Measurements from ENCODE around the gene TMA7. TPM values are rescaled to one million over a fixed set of nuclear protein-coding genes. Genes with fewer than 3 reads are reported as not detected.

Gene TMA7
- total and polyA plus RNA-seq, 2 of the 13 experiments (the other 11 are each of a cell fraction or from before 2014, with no cell fraction given): 100 to 486 TPM

DNA sequence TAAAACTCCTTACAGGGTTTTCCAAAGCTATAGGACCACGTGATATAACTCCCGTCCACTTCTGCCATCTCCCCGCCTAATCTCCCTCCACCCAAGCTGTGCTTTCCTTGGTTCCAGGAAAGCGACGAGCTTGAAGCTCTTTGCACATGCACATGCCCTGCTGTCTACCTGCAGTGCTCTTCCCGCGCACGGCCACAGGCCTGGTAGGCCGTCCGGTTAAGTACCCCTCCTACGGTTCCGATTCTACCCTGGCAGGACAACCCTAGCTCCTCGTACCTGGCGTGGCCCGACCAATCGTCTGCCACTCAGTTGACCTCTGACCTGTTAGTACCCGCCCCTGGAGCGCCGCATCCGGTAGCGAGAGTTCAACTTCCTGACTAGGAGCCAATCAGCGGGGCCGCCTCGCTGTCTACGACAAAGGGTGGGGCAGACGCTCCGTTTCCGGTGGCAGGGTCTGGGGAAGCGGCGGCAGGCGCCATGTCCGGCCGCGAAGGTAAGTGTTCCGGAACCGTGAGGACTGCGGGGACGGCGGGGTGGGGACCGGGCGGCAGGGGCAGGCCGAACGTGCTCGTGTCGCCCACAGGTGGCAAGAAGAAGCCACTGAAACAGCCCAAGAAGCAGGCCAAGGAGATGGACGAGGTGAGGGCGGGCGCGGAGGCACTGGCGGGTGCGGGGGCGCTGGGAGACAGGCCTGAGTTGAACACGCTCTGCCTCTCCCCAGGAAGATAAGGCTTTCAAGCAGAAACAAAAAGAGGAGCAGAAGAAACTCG lies at the start of gene TMA7, which contains the start of gene CCDC51 (continued):
- TF ChIP-seq KLF15 (CRISPR knock-in tag; IDR thresholded peaks at IDR 0.05; ENCODE audit: borderline replicate concordance) (peak; percentile 65; the same call in 1 of the 2 replicates), HMGA1 (CRISPR knock-in tag; conservative IDR thresholded peaks at IDR 0.05) (no peak), SNAPC4 (CRISPR knock-in tag; IDR thresholded peaks at IDR 0.05) (peak; percentile 36; the same call in 1 of the 2 replicates), JUNB (CRISPR knock-in tag; IDR thresholded peaks at IDR 0.05; ENCODE audit: borderline replicate concordance) (no peak; the same call in 1 of the 2 replicates), THAP11 (CRISPR knock-in tag; IDR thresholded peaks at IDR 0.05) (peak; percentile 94), NR1H2 (CRISPR knock-in tag; IDR thresholded peaks at IDR 0.05; ENCODE audit: borderline replicate concordance, low read depth) (no peak), JUND (CRISPR knock-in tag; IDR thresholded peaks at IDR 0.05) (no peak), CEBPB (IDR thresholded peaks at IDR 0.05; ENCODE audit: borderline replicate concordance, low read depth, low read length) (no peak), NFE2L2 (IDR thresholded peaks at IDR 0.05; ENCODE audit: low read length) (no peak), YEATS2 (CRISPR knock-in tag; IDR thresholded peaks at IDR 0.05; ENCODE audit: borderline replicate concordance) (peak; percentile 89)
- TF ChIP-seq, protein P1, sequence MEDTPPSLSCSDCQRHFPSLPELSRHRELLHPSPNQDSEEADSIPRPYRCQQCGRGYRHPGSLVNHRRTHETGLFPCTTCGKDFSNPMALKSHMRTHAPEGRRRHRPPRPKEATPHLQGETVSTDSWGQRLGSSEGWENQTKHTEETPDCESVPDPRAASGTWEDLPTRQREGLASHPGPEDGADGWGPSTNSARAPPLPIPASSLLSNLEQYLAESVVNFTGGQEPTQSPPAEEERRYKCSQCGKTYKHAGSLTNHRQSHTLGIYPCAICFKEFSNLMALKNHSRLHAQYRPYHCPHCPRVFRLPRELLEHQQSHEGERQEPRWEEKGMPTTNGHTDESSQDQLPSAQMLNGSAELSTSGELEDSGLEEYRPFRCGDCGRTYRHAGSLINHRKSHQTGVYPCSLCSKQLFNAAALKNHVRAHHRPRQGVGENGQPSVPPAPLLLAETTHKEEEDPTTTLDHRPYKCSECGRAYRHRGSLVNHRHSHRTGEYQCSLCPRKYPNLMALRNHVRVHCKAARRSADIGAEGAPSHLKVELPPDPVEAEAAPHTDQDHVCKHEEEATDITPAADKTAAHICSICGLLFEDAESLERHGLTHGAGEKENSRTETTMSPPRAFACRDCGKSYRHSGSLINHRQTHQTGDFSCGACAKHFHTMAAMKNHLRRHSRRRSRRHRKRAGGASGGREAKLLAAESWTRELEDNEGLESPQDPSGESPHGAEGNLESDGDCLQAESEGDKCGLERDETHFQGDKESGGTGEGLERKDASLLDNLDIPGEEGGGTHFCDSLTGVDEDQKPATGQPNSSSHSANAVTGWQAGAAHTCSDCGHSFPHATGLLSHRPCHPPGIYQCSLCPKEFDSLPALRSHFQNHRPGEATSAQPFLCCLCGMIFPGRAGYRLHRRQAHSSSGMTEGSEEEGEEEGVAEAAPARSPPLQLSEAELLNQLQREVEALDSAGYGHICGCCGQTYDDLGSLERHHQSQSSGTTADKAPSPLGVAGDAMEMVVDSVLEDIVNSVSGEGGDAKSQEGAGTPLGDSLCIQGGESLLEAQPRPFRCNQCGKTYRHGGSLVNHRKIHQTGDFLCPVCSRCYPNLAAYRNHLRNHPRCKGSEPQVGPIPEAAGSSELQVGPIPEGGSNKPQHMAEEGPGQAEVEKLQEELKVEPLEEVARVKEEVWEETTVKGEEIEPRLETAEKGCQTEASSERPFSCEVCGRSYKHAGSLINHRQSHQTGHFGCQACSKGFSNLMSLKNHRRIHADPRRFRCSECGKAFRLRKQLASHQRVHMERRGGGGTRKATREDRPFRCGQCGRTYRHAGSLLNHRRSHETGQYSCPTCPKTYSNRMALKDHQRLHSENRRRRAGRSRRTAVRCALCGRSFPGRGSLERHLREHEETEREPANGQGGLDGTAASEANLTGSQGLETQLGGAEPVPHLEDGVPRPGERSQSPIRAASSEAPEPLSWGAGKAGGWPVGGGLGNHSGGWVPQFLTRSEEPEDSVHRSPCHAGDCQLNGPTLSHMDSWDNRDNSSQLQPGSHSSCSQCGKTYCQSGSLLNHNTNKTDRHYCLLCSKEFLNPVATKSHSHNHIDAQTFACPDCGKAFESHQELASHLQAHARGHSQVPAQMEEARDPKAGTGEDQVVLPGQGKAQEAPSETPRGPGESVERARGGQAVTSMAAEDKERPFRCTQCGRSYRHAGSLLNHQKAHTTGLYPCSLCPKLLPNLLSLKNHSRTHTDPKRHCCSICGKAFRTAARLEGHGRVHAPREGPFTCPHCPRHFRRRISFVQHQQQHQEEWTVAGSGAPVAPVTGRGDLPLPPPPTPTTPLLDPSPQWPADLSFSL (CRISPR knock-in tag; IDR thresholded peaks at IDR 0.05): no peak
- TF ChIP-seq, protein P2, sequence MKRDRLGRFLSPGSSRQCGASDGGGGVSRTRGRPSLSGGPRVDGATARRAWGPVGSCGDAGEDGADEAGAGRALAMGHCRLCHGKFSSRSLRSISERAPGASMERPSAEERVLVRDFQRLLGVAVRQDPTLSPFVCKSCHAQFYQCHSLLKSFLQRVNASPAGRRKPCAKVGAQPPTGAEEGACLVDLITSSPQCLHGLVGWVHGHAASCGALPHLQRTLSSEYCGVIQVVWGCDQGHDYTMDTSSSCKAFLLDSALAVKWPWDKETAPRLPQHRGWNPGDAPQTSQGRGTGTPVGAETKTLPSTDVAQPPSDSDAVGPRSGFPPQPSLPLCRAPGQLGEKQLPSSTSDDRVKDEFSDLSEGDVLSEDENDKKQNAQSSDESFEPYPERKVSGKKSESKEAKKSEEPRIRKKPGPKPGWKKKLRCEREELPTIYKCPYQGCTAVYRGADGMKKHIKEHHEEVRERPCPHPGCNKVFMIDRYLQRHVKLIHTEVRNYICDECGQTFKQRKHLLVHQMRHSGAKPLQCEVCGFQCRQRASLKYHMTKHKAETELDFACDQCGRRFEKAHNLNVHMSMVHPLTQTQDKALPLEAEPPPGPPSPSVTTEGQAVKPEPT (CRISPR knock-in tag; IDR thresholded peaks at IDR 0.05; ENCODE audit: low read depth): no peak
- TF ChIP-seq, protein P3, sequence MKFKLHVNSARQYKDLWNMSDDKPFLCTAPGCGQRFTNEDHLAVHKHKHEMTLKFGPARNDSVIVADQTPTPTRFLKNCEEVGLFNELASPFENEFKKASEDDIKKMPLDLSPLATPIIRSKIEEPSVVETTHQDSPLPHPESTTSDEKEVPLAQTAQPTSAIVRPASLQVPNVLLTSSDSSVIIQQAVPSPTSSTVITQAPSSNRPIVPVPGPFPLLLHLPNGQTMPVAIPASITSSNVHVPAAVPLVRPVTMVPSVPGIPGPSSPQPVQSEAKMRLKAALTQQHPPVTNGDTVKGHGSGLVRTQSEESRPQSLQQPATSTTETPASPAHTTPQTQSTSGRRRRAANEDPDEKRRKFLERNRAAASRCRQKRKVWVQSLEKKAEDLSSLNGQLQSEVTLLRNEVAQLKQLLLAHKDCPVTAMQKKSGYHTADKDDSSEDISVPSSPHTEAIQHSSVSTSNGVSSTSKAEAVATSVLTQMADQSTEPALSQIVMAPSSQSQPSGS (CRISPR knock-in tag; IDR thresholded peaks at IDR 0.05): peak; percentile 80; the same call in 1 of the 2 replicates
